Ecto neural progenitor cell (in vitro differentiated cells): Measurements from ENCODE around the gene CHURC1.

Source experiments
- DNase-seq: peaks from one replicate; pipeline ENCODE4 v3.0.0-alpha.2; 2018; ENCODE audit warnings: low spot score

Gene CHURC1

GRCh38 chr14:64956697-64957406 lies 42.6 kb downstream of the CHURC1 start:
- no peak for DNase-seq

- no peak for DNase-seq
Observed at GRCh38 chr14:64958201-64958600, 43.9 kb downstream of the CHURC1 start.

GRCh38 chr14:64958743-64959142 lies 44.5 kb downstream of the CHURC1 start:
- no peak for DNase-seq

- no peak for DNase-seq
Observed at GRCh38 chr14:64960762-64961276, 46.6 kb downstream of the CHURC1 start.

GRCh38 chr14:64963611-64964010 lies 49.4 kb downstream of the CHURC1 start:
- no peak for DNase-seq

GRCh38 chr14:64965356-64966000 lies 51.2 kb downstream of the CHURC1 start:
- DNase-seq, result no peak

- DNase-seq, result no peak
Observed at GRCh38 chr14:64966976-64967375, 52.7 kb downstream of the CHURC1 start.

- no peak for DNase-seq
Observed at GRCh38 chr14:64968167-64968566, 53.9 kb downstream of the CHURC1 start.

- DNase-seq, result no peak
Observed at GRCh38 chr14:64968651-64969050, 54.4 kb downstream of the CHURC1 start.

- no peak for DNase-seq
Observed at GRCh38 chr14:64970041-64970440, 55.8 kb downstream of the CHURC1 start.

- no peak for DNase-seq
Observed at GRCh38 chr14:64970776-64971477, 56.7 kb downstream of the CHURC1 start.

GRCh38 chr14:64971491-64971942 lies 57.3 kb downstream of the CHURC1 start:
- no peak for DNase-seq

GRCh38 chr14:64971943-64972791 lies 57.9 kb downstream of the CHURC1 start, which contains the start of gene RAB15:
TSS of gene RAB15 (minus strand) at chr14:64972336. CDS start at chr14:64972076, 260 bp downstream.
- DNase-seq, result peak; percentile 72

- no peak for DNase-seq
Observed at GRCh38 chr14:64973026-64973442, 58.8 kb downstream of the CHURC1 start.

- no peak for DNase-seq
Observed at GRCh38 chr14:64973826-64974225, 59.6 kb downstream of the CHURC1 start.

GRCh38 chr14:64974563-64974962 lies 60.3 kb downstream of the CHURC1 start:
- DNase-seq, result no peak

- DNase-seq, result no peak
Observed at GRCh38 chr14:64979336-64980074, 65.2 kb downstream of the CHURC1 start.

GRCh38 chr14:64983439-64984310 lies 69.4 kb downstream of the CHURC1 start:
- no peak for DNase-seq
